HepG2 (cell line): ENCODE measurements around the gene TSHZ2. TPM values are rescaled to one million over a fixed set of nuclear protein-coding genes. Genes with fewer than 3 reads are reported as not detected.

Source experiments
- ATAC-seq: fragments of 200-7000 bp; cut with Tn5 transposase; 3 replicates; pipeline ENCODE4 v1.9.1; 2020; ENCODE audit warnings: mild to moderate bottlenecking, moderate library complexity
- BruUV-seq: library from RNA; stranded (reverse); fragments of 400-500 nt; replicated peaks from 2 replicates; lab custom pipeline; 2021; lab: Mats Ljungman, UMichigan
- CTCF ChIA-PET: fragments of 300-600 bp; formaldehyde crosslinking; extraction: SDS; loops from one replicate; lab custom pipeline; 2021; ENCODE audit warnings: low total read pairs, inconsistent platforms, low intra/inter-chr PET ratio; lab: Yijun Ruan, JAX
- POLR2A ChIA-PET: fragments of 350-600 bp; sonication (Branson Sonifier 250); formaldehyde crosslinking; loops from one replicate; lab custom pipeline; 2020; ENCODE audit warnings: antibody characterized with exemption, inconsistent platforms; lab: Yijun Ruan, JAX
- DNase-seq: peaks from one replicate; pipeline ENCODE4 v3.0.0-alpha.2; 2015; ENCODE audit warnings: low spot score
- FAIRE-seq: peaks from 3 replicates; lab custom pipeline; 2011; peaks lifted over from hg19 to GRCh38; lab: Jason Lieb, UNC
- H2AFZ ChIP-seq: one replicate; pipeline ENCODE4 v1.6.1; 2011; ENCODE audit warnings: low read length, inconsistent platforms
- H3K27ac ChIP-seq: fragments of 300-600 bp; 3 replicates; pipeline ENCODE4 v1.8.0; 2011; ENCODE audit warnings: mixed run types, mild to moderate bottlenecking, mixed read lengths, low read length, inconsistent platforms; ENCODE audit not compliant: insufficient read depth; ENCODE audit errors: extremely low read length
- H3K27me3 ChIP-seq, 2 experiments: fragments of 200-600 bp in 1 of 2; 2 replicates in 1 of 2; 3 replicates in 1 of 2; pipeline versions ENCODE4 v1.6.0 to v1.8.0; 2011; ENCODE audit warnings: low read length in 2 of 2, mild to moderate bottlenecking in 2 of 2, moderate library complexity in 2 of 2, inconsistent platforms in 1 of 2; ENCODE audit not compliant: insufficient read depth in 2 of 2, control insufficient read depth in 1 of 2
- H3K36me3 ChIP-seq, 2 experiments: fragments of 200-600 bp in 1 of 2; replicated peaks in 1 of 2; 2 replicates in 1 of 2; 3 replicates in 1 of 2; pipeline versions ENCODE4 v1.5.1 to v1.8.0; 2011; ENCODE audit warnings: low read length in 2 of 2, inconsistent platforms in 1 of 2; ENCODE audit not compliant: insufficient read depth in 2 of 2, control insufficient read depth in 1 of 2
- H3K4me1 ChIP-seq: 2 replicates; pipeline ENCODE4 v1.5.1; 2012; ENCODE audit warnings: low read length, inconsistent platforms; ENCODE audit not compliant: insufficient read depth
- H3K4me2 ChIP-seq: 2 replicates; pipeline ENCODE4 v1.6.0; 2011; ENCODE audit warnings: low read depth, low read length, inconsistent platforms
- H3K4me3 ChIP-seq, 3 experiments: fragments of 200-600 bp in 1 of 3; sonication (generic), shearing (Covaris generic) in 1 of 3; replicated peaks in 1 of 3; 2 replicates each; pipeline ENCODE4 v1.5.1; 2011 to 2016; ENCODE audit warnings: low read length in 3 of 3, inconsistent platforms in 2 of 3, low read depth in 2 of 3, mild to moderate bottlenecking in 2 of 3, control low read depth in 1 of 3, mixed read lengths in 1 of 3; ENCODE audit not compliant: insufficient read depth in 1 of 3
- H3K79me2 ChIP-seq: one replicate; pipeline ENCODE4 v1.6.1; 2011; ENCODE audit warnings: low read length, inconsistent platforms; ENCODE audit not compliant: insufficient read depth
- H3K9ac ChIP-seq: 2 replicates; pipeline ENCODE4 v1.6.0; 2011; ENCODE audit warnings: mild to moderate bottlenecking, low read depth, low read length, inconsistent platforms; ENCODE audit not compliant: insufficient read depth
- H3K9me3 ChIP-seq: 2 replicates; pipeline ENCODE4 v1.5.1; 2012; ENCODE audit warnings: mild to moderate bottlenecking, low read length
- H4K20me1 ChIP-seq: 2 replicates; pipeline ENCODE4 v1.6.0; 2011; ENCODE audit warnings: inconsistent platforms, mild to moderate bottlenecking, low read length, moderate library complexity; ENCODE audit not compliant: insufficient read depth
- ETV6 ChIP-seq: sonication (generic); formaldehyde crosslinking; conservative IDR thresholded peaks from 2 replicates; pipeline ENCODE4 v1.4.0; 2020; ENCODE audit warnings: missing genetic modification reagents
- KLF11 ChIP-seq: IDR thresholded peaks from 2 replicates; pipeline ENCODE4 v1.6.1; 2016; ENCODE audit warnings: missing compliant biosample characterization
- KLF9 ChIP-seq: IDR thresholded peaks from 2 replicates; pipeline ENCODE4 v1.6.1; 2016; ENCODE audit warnings: low read depth
- ZNF121 ChIP-seq: sonication (generic); formaldehyde crosslinking; IDR thresholded peaks from 2 replicates; pipeline ENCODE4 v1.5.0; 2020; ENCODE audit warnings: mild to moderate bottlenecking, missing genetic modification reagents
- ZNF570 ChIP-seq: sonication (generic); formaldehyde crosslinking; IDR thresholded peaks from 2 replicates; pipeline ENCODE4 v1.4.0; 2020; ENCODE audit warnings: mild to moderate bottlenecking, missing genetic modification reagents, borderline replicate concordance
- ZNF674 ChIP-seq: sonication (generic); formaldehyde crosslinking; IDR thresholded peaks from 2 replicates; pipeline ENCODE4 v1.5.0; 2020; ENCODE audit warnings: low read depth, mild to moderate bottlenecking, missing genetic modification reagents
- ZNF766 ChIP-seq: sonication (generic); formaldehyde crosslinking; IDR thresholded peaks from 2 replicates; pipeline ENCODE4 v1.5.0; 2020; ENCODE audit warnings: missing genetic modification reagents, borderline replicate concordance
- WGBS: methylation state at CpG from one replicate; pipeline ENCODE4 v1.1.6; 2017; ENCODE audit warnings: low lambda C conversion rate; 5-methylcytosine and 5-hydroxymethylcytosine counted together
- in situ Hi-C: cut with HindIII; loops from 2 replicates; pipeline ENCODE4 v1.10.0; 2017; ENCODE audit warnings: low pct_unique_long_range_greater_than_20kb; ENCODE audit not compliant: extremely low pct_ligation_motif_present
- intact Hi-C: fragments of 100-400 bp; cut with micrococcal nuclease; formaldehyde crosslinking; loops from one replicate; pipeline ENCODE4 v1.10.0; 2022; ENCODE audit not compliant: unreplicated experiment
- polyA plus RNA-seq, 8 experiments: library from polyadenylated mRNA; depleted of rRNA in 3 of 8; stranded (reverse) in 7 of 8; unstranded in 1 of 8; fragments of >200 nt; fragmentation: Illumina TruSeq in 4 of 8; extraction: Trizol in 4 of 8; gene quantifications; 2 replicates each; pipeline versions ENCODE4 v1.2.1 to v1.2.3, GENCODE V29; 2011 to 2016; ENCODE audit warnings: low read depth in 4 of 8, missing spikeins in 1 of 8, mixed read lengths in 1 of 8; ENCODE audit not compliant: insufficient read depth in 1 of 8
- total RNA-seq, 5 experiments: library from RNA; depleted of rRNA; stranded (reverse); fragments of >200 nt; fragmentation: Illumina TruSeq; extraction: Trizol; gene quantifications; 2 replicates each; pipeline ENCODE4 v1.2.3, GENCODE V29; 2016; ENCODE audit warnings: low read depth in 1 of 5
- TF ChIP-seq, protein P1 (sequence below): sonication (generic); formaldehyde crosslinking; IDR thresholded peaks from 2 replicates; pipeline ENCODE4 v1.4.0; 2020; ENCODE audit warnings: missing genetic modification reagents, borderline replicate concordance

Gene TSHZ2
- total and polyA plus RNA-seq, 2 of the 13 experiments (the other 11 are each of a cell fraction or from before 2014, with no cell fraction given): 0.01 TPM; not detected in 1

DNA sequence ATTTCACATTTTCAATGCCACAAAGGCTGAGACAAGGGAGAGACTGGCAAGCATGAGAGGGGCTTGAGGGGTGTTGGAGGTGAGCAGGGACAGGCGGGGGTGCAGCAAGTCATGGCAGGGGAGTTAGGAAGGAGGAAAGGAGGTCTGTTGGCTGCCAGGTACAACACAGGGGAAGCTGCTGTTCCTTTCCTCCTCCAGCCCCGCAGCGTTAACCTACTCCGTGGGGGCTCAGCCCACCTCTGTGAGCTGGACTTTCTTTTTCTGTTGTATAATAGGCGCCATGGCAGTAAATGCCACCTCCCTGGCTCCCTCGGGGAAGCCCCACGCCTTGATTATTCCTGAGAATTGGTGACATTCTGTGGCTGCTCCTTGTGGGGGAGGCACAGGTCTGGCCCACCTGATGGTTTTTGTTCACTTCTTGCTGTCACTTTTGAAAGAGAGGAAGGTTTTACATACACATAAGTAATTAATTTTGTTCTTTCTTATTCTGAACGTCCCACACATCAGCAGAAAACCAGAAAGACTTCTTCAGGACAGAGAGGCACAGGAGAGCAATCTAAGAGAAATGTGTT, 293.2 kb downstream of the TSHZ2 start:
- no peak overlapping the region for H2AFZ ChIP-seq
- H3K36me3 ChIP-seq: no peaks in the 10 kb centered on the region
- POLR2A ChIA-PET: no interaction called here
- WGBS: 19% methylated on average over 8 of the region's 8 CpGs
- H3K4me2 ChIP-seq: no peak overlapping the region
- no peaks in the 10 kb centered on the region for H3K9me3 ChIP-seq
- H3K27ac ChIP-seq: no peak overlapping the region
- FAIRE-seq: no peak
- H3K9ac ChIP-seq: no peak overlapping the region
- in situ Hi-C loops: no loop called here
- no peak for DNase-seq
- H3K27me3 ChIP-seq: no peaks in the 10 kb centered on the region; a peak in 1 of 5 replicates
- intact Hi-C loops: no loop called here
- no peak; the same call in 2 of the 3 replicates for ATAC-seq
- no peaks in the 10 kb centered on the region for H4K20me1 ChIP-seq
- BruUV-seq: no TSS peak
- H3K4me1 ChIP-seq: no peaks in the 10 kb centered on the region
- H3K4me3 ChIP-seq: no peak overlapping the region
- TF ChIP-seq ZNF766 (CRISPR knock-in tag) (no peak), KLF9 (CRISPR knock-in tag) (no peak), ETV6 (no peak), ZNF570 (CRISPR knock-in tag) (no peak), ZNF674 (CRISPR knock-in tag) (no peak), KLF11 (CRISPR knock-in tag) (no peak), ZNF121 (CRISPR knock-in tag) (no peak)
- TF ChIP-seq, protein P1, sequence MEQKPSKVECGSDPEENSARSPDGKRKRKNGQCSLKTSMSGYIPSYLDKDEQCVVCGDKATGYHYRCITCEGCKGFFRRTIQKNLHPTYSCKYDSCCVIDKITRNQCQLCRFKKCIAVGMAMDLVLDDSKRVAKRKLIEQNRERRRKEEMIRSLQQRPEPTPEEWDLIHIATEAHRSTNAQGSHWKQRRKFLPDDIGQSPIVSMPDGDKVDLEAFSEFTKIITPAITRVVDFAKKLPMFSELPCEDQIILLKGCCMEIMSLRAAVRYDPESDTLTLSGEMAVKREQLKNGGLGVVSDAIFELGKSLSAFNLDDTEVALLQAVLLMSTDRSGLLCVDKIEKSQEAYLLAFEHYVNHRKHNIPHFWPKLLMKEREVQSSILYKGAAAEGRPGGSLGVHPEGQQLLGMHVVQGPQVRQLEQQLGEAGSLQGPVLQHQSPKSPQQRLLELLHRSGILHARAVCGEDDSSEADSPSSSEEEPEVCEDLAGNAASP (CRISPR knock-in tag): no peak
- TF ChIP-seq, all 625 proteins: peak for 0
- H3K79me2 ChIP-seq: no peaks in the 10 kb centered on the region
- CTCF ChIA-PET: no interaction called here
